NCI-H510A (cell line): ENCODE results near the gene AURKB.

ENCODE experiments used
- DNase-seq: peaks from one replicate; lab custom pipeline; 2025; lab: John Stamatoyannopoulos, UW

AURKB gene

DNA sequence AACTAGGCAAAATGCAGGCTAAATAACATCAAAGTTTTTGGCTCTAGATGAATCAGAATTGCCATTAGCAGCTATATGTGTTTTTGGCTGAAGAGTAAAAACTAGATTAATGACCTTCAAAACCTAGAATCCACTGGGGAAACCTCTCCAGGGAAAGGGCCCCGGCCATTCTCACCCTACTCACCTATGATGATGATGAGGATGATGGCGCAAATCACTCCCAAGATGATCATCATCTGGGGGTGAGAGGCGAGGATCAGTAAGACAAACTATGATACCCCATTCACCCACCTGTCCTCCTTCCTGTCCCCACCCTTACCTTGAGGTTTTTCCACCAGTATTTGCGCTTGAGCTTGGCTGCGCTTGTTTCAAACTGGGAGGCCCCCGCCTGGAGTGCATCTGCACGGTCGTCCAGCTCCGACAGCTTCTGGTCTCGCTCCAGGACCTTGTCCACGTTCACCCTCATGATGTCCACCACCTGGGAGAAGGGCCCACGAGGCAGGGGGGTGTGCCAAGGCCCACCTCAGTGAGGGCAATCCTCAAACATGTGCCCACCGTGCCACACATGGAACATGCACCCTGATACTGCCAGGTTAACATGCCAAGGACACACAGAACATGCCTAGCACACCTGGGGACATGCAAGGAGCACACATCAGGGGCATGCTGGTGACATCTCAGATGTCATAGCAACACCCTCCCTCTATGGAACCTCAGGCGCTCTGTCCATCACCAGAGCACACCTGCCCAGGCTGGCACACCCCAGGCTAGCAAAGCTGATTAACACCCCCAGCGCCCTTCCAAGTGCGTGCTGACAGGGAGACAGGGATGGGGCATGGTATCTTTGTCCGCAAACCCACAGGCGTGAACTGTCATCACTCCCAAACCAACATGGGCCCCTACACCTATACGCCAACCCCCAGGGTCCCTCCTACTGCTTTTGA, 48.8 kb downstream of the AURKB start:
- DNase-seq: no peak

DNA sequence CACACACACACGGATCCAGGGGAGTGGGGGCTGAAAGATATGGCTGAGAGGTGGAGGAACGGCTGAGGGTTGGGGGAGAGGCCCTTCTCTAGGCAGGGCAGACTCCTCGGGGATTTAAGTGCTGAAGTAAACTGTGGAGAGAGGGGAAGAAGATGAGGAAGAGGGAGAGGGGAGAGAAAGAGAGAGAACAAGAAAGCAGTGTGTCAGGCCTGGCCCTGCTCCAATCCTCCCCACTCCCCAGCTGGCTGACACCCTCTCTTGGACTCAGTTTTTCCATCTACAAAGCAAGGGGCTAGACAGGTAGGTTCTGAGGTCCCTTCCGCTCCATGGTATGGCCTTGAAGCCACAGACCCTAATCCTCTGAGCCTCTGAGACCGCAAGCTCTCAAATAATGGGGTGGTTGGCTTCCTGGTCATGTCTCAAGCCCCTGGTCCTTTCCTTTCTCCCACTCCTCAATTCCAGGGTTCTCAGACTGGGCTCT, 49.6 kb downstream of the AURKB start:
- DNase-seq: no peak

DNA sequence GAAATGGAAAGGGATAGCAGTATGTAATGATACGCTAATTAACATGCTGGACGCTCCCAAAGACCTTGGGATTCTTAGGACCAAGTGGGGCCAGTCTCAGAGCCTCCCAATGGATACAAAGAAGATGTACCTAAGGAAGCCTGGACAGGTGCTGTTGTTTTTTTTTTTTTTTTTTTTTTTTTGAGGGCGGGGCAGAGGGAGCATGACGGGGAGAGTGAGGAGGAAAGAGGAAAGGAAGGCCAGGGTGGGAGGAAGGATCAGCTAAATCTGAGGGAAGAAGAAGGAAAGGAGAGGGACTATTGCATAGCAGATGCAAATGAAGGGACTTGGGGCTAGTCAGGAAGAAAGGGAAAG, 50.2 kb downstream of the AURKB start:
- no peak for DNase-seq

DNA sequence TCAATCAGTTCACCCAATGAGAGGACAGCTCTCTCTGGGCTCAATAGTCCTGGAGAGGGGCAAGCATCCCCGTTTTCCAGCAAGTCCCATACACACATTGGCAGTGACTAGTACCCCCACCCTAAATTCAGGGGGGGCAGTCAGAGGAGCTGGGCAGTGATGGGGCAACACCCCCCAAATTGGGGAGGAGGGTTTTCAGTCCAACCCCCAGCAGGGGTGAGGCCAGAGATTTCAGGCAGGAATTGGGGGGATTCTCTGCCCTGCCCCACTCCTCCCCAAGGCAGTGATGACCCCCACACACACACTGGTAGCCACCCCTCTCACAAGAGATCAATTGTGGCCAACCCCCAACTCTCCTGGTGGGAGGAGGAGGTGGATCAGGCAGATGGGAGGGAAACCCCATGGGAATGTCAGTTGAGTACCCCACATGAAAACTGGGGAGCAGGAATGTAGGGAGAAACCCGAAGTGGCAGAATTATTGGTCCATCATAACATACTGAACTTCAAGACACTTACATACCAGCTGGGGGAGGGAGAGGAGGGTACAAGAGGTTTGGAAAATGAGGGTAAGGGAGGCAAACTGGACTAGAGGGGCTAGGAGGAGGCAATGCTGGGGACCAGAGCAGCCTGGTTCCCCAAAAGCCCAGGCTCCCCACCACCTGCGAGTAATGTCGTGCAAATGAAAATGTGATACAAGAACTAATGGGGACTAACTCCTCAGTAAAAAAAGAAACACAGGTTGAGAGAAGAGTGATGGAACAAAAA, 50.7 kb downstream of the AURKB start:
- DNase-seq: no peak

DNA sequence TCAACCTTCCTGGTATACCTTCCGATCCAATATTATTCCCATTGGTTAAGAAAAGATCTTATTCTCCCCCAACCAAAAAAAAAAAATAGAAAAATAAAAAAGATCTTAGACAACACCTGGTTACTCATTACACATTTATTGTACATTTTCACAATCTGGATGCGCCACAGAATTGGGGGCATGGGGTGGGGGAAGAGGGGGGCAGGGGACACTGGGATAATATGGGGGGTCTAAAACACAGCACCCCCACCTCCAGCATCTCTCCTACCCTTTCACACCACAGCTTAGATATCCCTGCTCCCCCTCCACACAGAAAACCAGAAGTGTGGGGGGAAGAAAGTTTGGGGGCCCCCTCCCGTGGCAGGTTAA, 51.4 kb downstream of the AURKB start:
- DNase-seq: no peak

DNA sequence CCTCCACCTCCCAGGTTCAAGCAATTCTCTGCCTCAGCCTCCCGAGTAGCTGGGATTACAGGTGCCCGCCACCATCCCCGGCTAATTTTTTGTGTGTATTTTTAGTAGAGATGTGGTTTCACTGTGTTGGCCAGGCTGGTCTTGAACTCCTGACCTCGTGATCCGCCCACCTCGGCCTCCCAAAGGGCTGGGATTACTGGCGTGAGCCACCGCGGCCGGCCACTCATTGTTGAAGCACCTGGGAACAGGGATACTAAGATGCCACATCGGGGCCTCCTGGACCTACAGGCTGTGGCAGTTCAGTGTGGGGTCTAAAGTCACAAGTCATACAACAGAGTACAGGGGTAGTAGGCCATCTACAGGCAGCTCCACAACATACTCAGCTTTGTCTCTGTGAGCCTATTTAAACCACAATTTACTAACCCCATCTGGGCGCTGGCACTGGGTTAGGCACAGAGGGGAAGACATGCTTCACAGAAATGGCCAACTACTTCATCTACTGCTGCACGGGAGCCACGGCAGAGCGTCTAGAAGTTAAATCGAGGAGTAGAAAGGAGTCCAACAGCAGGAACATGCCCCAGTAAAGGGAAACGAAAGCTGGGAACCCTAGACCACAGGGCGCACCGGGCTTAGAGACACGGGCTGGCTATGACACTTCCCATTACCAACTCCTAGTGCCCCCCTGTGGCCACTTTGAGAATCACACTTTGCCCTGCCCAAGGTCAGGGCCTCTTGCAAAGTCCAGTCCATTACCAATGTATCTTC, 51.9 kb downstream of the AURKB start:
- DNase-seq: peak; percentile 46

DNA sequence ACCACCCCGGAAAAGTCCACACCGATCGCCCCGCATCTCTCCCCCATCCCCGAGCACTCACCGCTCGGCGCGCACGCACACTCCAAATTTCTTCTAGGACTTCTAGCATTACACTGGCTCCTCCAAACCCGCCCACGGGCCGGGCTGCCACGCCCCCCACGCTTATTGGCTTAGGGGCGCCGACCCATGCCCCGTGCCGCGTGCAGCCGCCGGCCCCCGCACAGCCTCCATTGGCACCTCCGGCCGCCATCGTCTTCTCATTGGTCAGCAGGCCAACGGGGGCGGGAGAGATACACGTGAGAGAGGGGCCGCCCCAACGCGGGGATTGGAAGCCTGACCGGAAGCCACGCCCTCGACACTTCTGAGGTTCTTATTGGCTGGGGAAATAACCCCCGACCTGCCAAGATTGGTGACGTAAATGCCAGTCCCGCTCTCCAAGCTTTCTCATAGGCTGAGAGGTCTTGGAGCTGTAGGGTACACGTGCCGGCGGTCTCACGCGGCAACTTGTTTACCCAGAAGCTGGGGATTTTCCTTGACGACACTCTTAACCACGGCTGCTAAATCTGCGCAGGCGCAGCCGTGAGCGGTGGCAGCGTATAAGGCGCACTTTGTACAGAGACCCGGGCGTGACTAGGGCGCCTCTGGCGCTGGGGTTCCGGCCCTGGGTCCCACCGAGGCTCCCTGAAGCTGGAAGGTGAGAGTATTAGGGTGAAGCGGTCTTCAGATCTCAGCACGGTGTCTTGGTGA, 54.0 kb downstream of the AURKB start:
- peak; percentile 99 for DNase-seq

DNA sequence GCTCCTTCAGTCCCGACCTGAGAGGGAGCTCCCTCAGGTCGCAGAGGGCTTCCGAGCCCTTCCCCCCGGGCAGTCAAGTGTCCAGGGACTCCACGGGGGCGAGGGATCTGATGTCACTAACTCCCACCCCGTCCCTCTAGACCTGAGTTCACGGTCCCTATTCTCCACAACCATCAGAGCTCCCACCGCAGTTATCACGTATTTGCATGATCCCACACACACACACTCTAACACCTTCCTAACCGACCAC, 54.5 kb downstream of the AURKB start:
- no peak for DNase-seq

DNA sequence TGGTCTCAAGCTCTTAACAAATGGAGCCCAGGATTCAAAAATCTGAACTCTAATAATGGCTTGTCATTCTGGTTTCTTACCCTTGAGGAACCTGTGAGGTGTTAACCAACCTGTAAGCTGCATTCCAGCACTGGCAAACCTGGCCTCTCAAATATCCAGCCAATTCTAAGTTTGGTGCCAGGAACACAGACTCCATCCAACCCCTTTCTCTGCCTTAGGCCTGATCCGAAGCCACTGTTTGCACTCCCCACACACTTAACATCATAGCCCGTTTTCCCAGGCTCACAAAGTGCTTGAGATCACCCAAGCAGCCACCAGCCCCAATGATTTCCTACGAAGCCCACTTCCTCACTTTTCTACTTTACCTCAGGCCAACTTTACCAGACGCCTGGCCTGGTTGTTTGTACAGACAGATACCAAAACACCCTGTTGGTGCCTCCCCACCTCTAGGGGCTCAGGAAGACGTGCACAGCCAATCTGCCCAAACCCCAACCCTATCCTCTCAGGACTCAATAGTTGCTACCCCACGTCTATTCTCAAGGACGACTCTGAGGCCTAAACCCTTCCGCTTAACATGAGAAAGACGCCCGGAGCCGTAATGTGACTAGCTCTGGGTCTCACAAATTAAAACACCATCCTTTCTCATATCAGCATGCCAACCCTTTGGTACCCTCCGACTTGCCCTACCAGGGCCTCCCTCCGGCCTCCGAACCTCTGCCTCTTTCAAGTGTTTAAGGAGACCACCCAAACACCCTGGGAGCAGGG, 55.0 kb downstream of the AURKB start:
- no peak for DNase-seq
